Stimulated activated CD8-positive, alpha-beta memory T cell treated with anti-CD3 and anti-CD28 coated beads, Interleukin-4, amount 100 ng/mL, for 4 hours (primary cell): ENCODE measurements around the gene USP24.
"Not testable (repeated sequence)": the region's sequence is repeated elsewhere in the genome, so short reads cannot be mapped to it uniquely, and the experiment has no call there.

Experiments
- DNase-seq, 2 donors: peaks; one replicate each; pipeline ENCODE4 v3.0.0-alpha.2; 2020; ENCODE audit warnings: low read depth in 2 of 2, low spot score in 1 of 2

USP24 gene

DNA sequence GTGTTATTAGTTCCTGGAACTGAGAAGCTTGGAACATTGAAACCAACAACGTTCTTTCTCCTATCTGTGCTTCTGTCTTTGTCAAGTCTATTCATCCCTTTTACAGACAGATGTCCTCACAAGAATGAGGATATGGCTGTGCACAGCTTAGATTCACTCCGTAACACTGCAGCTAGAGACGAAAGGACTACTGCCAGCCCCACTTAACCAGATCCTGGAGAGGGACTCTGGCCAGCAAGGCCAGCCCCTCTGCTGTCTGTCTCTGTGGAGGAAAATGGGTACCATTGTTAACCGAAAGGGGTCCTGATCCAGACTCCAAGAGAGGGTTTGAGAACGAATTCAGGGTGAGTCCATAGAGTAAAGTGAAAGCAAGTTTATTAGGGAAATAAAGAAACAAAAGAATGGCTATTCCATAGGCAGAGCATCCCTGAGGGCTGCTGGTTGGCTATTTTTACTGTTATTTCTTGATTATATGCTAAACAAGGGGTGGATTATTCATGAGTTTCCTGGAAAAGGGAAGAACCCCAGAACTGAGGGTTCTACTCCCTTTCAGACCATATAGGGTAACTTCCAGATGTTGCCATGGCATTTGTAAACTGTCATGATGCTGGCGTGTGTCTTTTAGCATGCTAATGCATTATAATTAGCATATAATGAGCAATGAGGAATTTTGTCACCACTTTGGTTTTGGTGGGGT, 17.4 kb upstream of the USP24 start:
- no peak for DNase-seq

DNA sequence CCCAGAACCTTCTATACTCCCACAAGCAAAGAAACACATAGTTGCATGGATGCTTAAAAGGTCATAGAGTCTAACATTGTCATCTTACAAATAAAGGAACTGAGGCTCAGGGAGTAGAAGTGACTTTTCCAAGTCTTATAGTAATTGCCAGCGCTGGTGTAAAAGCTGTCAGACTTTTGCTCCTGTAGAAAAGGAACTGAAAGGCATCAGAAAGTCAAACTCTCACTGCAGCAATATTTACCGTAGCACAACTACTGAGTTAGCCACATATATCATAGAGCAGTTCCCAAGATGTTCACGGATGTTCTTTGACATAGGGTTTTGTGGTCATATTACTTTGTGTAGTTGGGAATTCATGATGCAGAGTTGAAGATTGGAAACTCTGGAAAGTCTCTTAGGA, 16.6 kb upstream of the USP24 start:
- DNase-seq, result no peak

DNA sequence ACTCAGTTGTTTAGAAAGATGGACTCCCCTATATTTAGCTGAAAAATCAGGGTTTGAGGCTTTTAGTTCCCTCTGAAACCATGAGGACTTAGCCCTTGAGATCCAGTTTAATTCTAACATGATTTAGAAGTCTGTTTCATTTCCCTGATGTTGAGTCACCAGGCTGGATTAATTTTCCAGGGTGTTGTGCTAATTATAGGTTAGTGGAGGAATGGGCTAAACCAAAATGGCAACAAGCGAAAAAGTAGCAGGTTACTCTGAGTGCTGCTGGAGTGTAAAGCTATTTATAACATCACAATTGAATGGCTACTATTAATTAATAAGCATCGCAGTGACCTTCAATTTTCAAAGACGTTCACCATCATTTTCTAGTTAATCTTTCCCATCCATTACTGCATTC, 15.5 kb upstream of the USP24 start:
- no peak for DNase-seq

DNA sequence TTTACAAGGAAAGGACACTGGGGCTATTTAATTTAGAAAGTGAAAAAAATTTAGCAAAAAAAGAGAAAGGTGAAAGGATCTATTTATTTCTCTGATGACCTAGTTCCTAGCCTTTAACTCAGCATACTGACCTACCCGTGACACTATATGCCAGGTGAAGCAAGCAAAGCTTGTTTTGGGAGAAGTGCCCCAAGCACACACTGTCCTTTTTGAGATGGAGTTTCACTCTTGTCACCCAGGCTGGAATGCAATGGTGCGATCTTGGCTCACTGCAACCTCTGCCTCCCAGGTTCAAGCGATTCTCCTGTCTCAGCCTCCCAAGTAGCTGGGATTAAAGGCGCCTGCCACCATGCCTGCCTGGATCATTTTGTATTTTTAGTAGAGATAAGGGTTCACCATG, 14.6 kb upstream of the USP24 start:
- not testable (repeated sequence) for DNase-seq

DNA sequence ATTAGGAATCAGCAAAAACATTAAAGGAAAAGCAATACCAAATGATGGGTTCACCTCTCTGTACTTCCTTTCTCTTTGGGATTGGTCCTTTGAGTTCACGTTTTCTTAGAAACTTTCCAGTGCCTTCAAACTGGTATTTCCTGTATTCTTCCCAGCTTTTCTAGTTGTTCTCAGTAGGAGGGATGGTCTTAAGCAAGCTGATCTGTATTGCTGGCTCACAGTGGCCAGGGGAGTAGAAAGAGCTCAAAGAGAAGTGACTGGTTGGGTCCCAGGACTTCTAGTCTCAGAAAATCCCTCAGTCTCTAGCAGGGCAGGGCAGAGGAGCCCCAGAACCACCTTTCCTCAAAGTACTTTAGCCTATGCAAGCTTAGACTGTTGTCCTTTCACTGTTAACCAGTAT, 10.1 kb upstream of the USP24 start:
- no peak for DNase-seq

DNA sequence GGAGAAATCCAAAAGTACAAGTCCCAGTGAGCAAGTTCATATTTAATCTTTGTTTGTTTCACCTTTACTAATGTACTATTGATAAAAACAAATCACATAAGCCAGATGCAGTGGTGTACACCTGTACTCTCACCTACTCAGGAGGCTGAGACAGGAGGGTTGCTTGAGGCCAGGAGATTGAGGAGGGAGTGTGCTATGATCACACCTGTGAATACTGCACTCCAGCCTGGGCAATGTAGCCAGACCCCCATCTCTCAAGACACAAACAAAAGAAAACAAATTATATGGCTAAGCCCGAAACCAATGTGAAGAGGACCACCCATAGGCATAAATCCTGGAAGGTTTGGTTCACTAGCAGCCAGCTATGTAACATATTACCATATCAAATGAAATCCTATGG, 9.6 kb upstream of the USP24 start:
- no peak for DNase-seq

DNA sequence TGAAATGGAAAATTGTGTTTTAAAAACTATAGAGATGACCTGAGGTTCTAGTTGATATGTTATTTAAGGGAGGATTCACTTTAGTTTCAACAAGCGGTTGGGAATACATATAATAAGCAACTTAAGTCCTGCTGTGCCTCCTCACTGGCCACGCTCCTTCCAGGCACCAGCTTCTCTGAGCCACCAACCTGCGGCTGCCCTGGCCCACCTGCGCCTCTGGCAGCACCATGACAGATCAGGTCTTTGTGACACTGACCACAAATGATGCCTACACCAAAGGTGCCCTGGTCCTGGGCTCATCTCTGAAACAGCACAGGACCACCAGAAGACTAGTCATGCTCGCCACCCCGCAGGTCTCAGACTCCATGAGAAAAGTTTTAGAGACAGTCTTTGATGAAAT, 7.0 kb upstream of the USP24 start:
- no peak for DNase-seq

DNA sequence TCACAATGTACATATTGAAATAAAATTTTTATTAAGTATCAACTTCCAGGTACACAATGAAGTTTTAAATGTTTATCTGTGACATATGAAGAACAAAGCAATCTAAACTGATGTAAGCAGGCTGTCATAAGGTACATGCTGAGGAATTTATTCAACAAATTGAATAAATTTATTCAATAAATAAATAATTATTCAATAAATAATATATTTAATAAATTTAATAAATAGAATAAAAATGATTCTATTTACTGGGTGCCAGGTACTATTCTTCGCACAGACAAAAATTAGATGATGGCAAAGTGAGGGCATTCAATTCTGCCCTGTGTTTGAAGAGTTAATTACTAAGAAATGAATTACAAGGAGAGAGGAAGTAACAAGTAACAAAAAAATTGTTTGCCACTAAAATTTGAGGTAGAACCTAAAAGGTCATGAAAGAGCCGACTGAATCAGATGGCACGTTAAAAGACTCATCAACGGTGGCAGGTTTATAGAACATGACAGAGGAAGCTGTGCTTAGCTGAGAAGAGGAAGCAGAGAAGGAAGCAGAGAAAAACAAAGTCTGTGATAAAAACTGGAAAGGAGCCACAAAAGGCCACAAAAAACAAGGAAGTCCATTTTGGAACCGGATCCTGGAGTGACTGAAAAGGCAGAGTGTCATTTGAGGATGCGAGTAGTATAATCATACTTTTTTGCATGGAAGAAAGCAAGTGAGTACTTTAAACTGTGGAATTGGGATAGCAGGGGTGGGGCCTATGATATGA, 2.2 kb upstream of the USP24 start:
- no peak for DNase-seq

DNA sequence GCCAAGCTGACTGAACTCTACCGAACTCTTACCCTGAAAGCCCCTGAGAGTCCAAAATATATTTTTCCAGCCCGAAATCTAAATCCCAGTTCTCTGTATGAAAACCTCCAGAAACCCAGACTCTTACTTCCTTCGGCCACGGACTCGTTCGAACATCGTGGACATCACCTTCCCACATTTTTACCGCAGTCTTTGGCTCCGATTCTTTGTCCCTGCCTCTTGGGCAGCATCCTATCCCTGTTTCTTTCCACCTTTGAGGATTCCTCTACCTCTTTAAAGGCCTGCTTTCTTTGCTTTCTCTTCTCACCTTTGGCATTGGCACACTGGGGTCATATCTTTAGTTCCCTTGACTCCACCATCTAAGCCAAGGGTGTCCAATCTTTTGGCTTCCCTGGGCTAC, 932 bp upstream of the USP24 start:
- no peak for DNase-seq

DNA sequence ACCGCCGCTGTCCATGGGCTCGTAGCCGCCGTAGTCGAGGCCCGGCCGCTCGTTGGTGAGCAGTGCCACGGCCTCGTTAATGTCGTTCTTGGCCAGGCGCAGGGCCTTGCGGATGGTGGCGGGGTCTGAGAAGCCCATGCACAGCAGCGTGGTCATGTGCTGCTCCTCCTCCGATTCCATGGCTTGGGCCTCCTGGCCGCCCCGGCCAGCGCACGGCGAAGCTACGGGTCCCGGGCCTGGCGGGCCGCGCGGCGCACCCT, 300 bp downstream of the USP24 start:
- no peak for DNase-seq

DNA sequence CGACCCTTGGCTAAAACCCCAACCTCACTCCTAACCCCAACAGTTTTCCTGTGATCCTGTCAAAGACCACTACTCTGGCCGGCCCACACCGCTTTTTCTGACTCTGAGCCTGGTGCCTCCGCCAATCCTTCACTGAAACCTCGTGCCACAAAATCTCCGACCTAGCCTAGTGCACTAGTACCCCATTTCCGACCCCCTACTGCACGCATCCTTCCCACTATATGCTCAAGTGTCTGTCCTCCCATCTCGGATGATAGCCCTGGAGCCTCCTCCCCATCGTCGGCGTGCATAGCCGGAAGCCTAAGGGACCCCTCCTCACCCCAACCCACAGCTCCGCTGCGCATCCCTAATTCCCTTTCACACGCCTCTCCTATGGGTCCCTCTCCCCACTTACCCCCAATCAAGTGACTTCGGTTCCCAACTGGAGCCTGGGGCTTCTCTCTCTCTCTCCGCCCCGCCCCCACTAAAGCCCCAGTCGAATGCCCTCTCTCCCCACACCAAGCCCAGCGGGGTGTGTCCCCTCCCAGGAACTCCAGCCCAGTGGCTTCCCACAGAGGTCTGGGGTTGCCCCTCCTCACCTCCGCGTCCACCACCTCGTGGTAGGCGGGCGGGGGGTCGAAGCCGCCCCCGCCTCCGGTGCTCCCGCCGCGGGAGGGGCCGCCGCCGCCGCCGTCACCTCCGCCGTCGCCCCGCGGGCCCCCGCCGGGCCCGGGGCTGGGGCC, 791 bp downstream of the USP24 start:
- DNase-seq, result no peak

DNA sequence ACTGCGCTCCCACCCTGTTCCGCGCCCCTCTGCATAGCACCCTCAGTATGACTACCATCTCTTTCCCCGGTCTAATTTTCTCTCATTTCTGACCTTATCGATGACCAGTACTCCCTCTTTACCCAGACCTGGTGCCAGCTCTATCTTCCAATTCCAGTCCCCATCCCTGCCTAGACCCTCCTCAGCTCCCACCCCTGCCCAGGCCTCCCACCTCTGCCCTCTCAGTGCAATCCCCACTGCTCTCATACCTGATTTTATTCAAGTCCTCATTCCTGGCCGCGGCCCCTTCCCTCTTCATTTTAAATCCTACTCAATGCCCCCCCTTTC, 1.3 kb downstream of the USP24 start:
- no peak for DNase-seq

DNA sequence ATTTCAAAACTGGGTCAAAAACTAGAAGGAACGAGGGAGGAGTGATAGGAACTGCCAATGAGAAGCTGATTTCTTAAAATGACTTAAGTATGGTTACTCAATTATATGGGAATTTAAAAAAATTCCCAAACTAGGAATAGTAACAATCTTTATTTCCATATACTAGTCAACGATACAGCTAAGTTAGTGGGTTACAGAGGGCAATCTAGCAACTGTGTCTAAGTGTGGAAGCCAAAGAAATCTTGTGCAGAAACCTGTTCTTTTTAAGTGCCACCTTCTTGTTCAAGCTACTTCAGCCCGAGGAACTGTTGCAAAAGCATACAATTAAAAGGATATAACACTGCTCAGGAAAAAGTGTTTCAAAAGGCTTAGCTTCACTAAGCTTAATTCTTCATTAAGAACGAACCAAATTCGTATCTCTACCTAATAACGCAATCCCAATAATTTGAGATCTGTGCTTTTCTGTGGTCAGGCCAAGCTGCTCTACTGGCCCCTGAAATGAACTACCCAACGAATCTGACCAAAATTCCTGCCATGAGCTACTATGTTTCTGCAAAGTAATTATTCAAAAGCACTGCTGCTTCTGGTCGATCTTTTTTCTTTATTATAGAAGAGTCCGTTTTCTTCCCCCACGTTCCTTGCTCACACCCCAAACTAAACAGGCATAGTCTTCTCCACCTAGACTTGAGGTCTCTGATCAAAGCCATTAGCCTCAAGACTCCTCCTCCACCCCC, 1.8 kb downstream of the USP24 start:
- no peak for DNase-seq

DNA sequence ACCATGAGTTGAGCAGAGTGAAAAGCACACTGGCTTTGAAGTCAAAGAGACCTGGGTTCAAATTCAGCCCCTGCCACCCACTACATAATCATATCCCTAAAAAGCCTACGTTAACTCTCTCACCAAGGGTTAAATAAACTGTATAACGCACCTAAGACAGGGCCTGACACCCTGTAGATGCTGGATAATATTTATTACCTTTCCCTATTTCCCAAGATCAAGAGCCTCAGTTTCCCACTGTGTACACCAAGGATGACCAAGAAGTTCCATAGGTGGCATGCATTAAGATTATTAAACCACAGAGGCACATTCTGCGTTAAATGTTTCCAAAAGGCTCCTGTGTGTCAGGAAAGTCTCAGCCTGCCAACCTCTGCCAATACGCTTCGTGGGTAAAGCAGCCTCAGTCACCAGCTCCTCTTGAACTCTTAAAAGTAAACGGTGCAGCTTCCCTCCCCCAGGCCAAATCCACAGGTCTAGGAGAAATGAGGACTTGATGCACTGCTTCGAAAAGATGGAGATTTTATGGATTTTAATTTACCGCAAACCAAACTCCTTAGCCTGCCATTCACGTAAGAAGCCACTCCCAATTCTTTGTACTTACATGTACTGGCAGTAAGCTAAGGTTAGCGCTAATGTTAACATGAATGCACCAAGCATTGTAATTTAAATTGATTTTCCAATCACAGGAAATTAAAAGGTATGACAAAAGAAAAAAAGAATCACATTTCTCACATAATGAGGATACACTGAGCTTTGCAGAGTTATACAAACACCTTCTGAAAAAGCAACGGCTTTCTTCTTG, 2.6 kb downstream of the USP24 start:
- DNase-seq, result no peak

DNA sequence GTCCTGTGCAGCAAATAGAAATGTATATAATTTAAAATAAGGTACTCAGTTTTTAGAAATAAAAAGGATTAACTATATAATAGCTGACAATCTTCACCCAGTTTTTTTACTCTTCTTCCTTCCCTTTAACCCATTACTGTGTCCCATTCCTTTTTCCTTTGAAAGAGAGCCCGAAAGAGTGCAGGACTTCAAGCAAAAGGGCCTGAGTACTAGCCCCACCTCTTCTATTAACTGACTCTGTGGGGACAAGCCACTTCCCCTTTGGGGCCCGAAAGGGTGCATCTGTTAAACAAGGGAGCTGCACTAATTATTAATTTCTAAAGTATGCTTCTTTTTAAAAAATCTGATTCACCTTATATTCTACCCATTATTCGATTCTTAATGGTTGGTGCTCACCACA, 3.3 kb downstream of the USP24 start:
- DNase-seq, result no peak

DNA sequence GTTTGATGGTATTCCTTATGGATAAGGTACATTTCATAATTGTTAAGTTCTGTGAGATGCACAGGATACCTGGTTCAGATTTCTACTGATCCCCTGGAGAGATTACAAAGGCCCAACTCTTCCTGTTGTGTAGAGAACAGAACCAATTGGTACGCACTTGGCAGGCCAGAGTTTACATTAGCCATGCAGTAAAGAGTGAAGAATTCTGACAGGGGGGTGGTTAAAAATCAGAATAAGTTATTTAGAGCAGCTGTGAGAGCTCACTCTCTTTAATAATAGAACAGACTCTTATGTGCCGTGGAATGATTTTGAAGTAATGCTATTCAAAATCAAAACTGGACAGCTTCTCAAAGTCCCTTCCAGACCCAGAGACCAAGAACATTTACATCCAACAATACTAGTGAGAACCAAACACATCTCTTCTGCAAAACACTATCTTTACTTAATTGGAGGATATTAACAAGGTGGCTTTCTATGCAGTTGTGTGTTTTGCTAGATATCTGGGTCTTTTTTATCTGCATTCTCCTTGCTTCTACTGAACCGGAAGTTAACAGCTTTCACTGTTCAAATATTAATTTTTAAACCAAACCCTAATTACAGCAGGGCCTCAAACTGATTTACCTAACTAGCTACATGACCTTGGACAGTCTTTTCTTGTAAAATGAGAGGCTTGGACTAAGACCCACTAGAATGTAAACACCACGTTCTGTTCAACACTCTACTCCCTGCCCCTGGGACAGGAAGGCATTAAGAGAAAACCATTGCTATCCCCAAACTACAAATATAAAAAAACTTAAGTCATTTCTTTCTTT, 4.0 kb downstream of the USP24 start:
- no peak for DNase-seq

DNA sequence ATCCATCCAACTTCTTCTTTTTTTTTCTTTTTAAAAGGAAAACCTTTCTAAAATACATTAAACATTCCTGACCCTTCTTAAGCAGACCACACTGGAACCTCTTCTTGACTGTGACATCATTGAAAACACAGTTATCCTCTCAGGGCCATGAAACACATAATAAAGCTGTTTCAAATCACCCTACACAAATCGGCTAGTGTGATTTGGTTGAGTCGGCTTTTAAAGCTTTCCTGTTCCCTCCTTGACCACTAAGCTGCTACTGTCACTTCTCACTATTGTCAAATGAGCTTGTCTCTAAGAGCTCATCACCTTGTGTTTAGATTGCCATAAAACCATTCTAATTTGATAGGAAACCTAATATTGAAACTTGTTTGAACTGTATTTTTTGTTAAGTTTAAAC, 5.9 kb downstream of the USP24 start:
- DNase-seq, result no peak

DNA sequence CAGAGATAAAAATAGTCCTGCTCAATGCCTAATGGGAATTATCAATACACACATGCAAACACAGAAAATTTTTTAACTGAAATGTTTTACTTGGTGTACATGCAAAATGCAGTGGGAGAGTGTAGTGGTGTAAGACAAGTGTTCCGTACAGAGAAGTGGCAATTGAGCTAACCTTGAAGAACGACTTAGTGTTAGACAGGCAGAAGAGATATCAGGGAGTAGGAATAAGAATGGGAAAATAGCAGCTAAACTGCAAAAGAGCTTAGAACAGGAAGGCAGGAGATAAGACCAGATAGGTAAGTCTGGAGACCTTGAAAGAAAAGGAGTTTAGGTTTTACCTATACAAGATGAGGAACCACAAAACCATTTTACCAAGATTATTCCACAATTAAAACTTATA, 9.0 kb downstream of the USP24 start:
- DNase-seq, result no peak

DNA sequence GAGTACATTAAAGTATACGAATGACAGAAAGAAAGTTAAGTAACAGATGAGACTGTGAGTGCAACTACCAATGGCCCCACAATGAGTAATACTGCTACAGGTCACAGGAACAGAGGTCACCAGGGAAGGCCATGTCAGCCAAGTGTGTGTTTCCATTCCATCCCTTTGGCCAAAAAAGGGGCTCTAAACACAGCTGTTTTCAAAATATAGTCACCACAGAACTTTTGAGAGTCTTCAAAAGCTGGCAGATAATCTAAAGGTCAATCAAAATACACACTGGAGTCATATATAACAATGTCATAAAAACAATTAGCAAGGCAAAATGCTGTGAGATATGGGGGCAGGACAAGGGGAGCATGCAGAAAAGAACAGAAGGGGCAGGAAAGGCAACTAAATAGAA, 10.2 kb downstream of the USP24 start:
- DNase-seq, result no peak

DNA sequence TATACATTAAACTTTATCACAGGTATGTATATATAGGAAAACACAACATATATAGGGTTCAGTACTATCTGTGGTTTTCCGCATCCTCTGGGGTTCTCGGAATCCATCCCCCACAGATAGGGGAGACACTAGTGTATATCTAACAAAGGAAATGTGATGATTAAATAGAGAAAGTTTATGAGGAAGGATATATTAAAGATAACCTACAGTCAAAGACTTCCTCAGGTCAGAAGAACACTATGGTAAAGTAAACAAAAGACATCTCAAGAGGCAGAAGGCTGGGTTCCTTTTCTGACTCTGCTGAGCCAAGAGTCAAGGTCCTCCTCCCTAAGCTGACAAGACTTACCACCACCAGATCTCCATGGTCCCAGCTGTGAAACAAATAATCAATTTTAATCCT, 12.1 kb downstream of the USP24 start:
- no peak for DNase-seq
